ENCODE data around the gene RASGRP4.
"Not testable (repeated sequence)": the region's sequence is repeated elsewhere in the genome, so short reads cannot be mapped to it uniquely, and the experiment has no call there.

- not testable (repeated sequence) for TF ChIP-seq REST (IDR thresholded peaks at IDR 0.05; ENCODE audit: low read depth); POLR2A (IDR thresholded peaks at IDR 0.05; ENCODE audit: borderline replicate concordance, extremely low read depth, insufficient read depth, insufficient read length); EZH2 (IDR thresholded peaks at IDR 0.05); CTCF (IDR thresholded peaks at IDR 0.05 in 2 of 3, conservative IDR thresholded peaks at IDR 0.05 in 1 of 3; ENCODE audit: borderline replicate concordance in 1 of 3, insufficient read depth in 1 of 3, low read depth in 2 of 3, low read length in 2 of 3); SP1 (IDR thresholded peaks at IDR 0.05; ENCODE audit: low read depth); POLR2AphosphoS5 (IDR thresholded peaks at IDR 0.05; ENCODE audit: low read depth, low read length); EZH2phosphoT487 (IDR thresholded peaks at IDR 0.05; ENCODE audit: borderline replicate concordance); YY1 (IDR thresholded peaks at IDR 0.05; ENCODE audit: extremely low read depth, insufficient replicate concordance, low read depth, low read length)
Measured at GRCh38 chr19:38472725-38473124, 46.7 kb upstream of the RASGRP4 start.

All from HCT116 (cell line).